T-helper 1 cell treated with Interleukin-12 subunit alpha and Interleukin-12 subunit beta and Interleukin-4 antibody, amounts not matched to agents 30 μg/mL and 1 μg/mL, for 36 hours (primary cell): Measurements from ENCODE around the gene GPR155.
"Not testable (repeated sequence)": the region's sequence is repeated elsewhere in the genome, so short reads cannot be mapped to it uniquely, and the experiment has no call there.

Experiments used
- H3K27ac Mint-ChIP-seq: one replicate; pipeline ENCODE4 v1.8.0; 2021; ENCODE audit warnings: mild to moderate bottlenecking, mixed read lengths
- H3K27me3 Mint-ChIP-seq: one replicate; pipeline ENCODE4 v1.8.0; 2021; ENCODE audit warnings: low read depth, mixed read lengths
- H3K36me3 Mint-ChIP-seq: one replicate; pipeline ENCODE4 v1.8.0; 2021; ENCODE audit warnings: low read depth, mixed read lengths
- H3K4me1 Mint-ChIP-seq: one replicate; pipeline ENCODE4 v1.8.0; 2021; ENCODE audit warnings: low read depth, mixed read lengths
- H3K4me3 Mint-ChIP-seq: one replicate; pipeline ENCODE4 v1.8.0; 2021; ENCODE audit warnings: mild to moderate bottlenecking, moderate library complexity, mixed read lengths
- H3K9me3 Mint-ChIP-seq: one replicate; pipeline ENCODE4 v1.8.0; 2021; ENCODE audit warnings: mixed read lengths

Gene GPR155

GRCh38 chr2:174503161-174503809 is 16.5 kb upstream of the GPR155 start:
- H3K27ac Mint-ChIP-seq = no peak overlapping the region
- H3K4me1 Mint-ChIP-seq = peaks cover 1% of the 10 kb centered on the region
- H3K36me3 Mint-ChIP-seq = peaks cover 12% of the 10 kb centered on the region
- no peaks in the 10 kb centered on the region for H3K27me3 Mint-ChIP-seq
- H3K9me3 Mint-ChIP-seq = peaks cover 18% of the 10 kb centered on the region
- H3K4me3 Mint-ChIP-seq = no peak overlapping the region

GRCh38 chr2:174499371-174499770 is 12.5 kb upstream of the GPR155 start:
- H3K27me3 Mint-ChIP-seq = no peaks in the 10 kb centered on the region
- peaks cover 5% of the 10 kb centered on the region for H3K9me3 Mint-ChIP-seq
- H3K36me3 Mint-ChIP-seq = no peaks in the 10 kb centered on the region
- peaks cover 17% of the 10 kb centered on the region for H3K4me1 Mint-ChIP-seq
- H3K4me3 Mint-ChIP-seq = no peak overlapping the region
- no peak overlapping the region for H3K27ac Mint-ChIP-seq

- H3K27me3 Mint-ChIP-seq = no peaks in the 10 kb centered on the region
- H3K9me3 Mint-ChIP-seq = peaks cover 5% of the 10 kb centered on the region
- H3K4me1 Mint-ChIP-seq = peaks cover 41% of the 10 kb centered on the region
- no peak overlapping the region for H3K27ac Mint-ChIP-seq
- H3K4me3 Mint-ChIP-seq = no peak overlapping the region
- peaks cover 3% of the 10 kb centered on the region for H3K36me3 Mint-ChIP-seq
These were observed 8.7 kb upstream of the GPR155 start for GRCh38 chr2:174495365-174496012.

DNA sequence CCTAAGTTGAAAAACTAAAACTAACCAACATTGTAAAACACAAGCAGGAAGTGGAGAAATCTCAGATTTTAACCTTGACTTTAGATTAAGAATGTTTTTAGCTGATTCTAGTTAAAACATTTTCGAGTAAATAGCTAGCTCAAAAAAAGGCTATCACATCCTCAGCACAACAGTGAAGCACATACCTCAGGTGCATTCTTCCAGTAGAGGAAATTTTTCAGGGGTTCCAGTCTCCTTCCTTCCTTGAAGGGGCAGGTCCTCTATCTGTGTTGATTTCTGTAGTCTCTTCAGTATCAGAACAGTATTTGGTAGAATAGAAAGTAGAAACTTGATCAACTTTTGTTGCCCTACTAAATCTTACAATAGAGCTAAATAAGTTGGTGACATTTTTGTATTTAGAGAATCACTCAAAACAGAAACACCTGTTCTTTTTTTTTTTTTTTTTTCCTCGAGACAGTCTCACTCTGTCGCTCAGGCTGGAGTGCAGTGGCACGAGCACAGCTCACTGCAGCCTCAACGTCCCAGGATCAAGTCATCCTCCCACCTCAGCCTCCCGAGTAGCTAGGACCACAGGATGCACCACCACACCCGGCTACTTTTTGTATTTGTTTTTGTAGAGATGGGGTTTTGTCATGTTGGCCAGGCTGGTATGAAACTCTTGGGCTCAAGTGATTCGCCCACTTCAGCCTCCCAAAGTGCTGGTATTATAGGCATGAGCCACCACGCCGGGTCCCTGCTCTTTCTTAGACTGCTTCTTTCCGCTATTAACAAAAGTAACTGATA is 6.9 kb upstream of the GPR155 start:
- Mint-ChIP-seq H3K27me3 (no peaks in the 10 kb centered on the region), H3K9me3 (no peaks in the 10 kb centered on the region), H3K4me1 (peaks cover 53% of the 10 kb centered on the region), H3K27ac (peak overlapping the region; percentile 94), H3K36me3 (peaks cover 3% of the 10 kb centered on the region), H3K4me3 (peak overlapping the region; percentile 75)

DNA sequence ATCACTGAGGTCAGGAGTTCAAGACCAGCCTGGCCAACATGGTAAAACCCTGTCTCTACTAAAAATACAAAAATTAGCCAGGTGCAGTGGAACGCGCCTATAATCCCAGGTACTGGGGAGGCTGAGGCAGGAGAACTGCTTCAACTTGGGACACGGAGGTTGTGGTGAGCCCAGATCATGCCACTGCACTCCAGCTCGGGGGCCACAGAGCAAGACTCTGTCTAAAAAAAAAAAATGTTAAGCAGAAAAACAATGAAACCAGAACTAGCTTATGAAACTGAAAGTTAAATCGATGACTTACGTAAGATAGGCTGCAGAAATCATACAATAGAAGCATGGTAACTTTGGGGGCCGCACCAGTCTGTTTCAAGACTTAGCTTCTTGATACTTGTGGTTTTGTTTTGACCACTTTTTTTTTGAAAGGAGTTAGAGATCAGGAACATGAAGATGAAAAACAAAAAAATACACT is 6.2 kb upstream of the GPR155 start:
- H3K4me1 Mint-ChIP-seq = peaks cover 60% of the 10 kb centered on the region
- peak overlapping the region; percentile 94 for H3K27ac Mint-ChIP-seq
- peak overlapping the region; percentile 75 for H3K4me3 Mint-ChIP-seq
- H3K27me3 Mint-ChIP-seq = no peaks in the 10 kb centered on the region
- H3K9me3 Mint-ChIP-seq = no peaks in the 10 kb centered on the region
- H3K36me3 Mint-ChIP-seq = peaks cover 3% of the 10 kb centered on the region

DNA sequence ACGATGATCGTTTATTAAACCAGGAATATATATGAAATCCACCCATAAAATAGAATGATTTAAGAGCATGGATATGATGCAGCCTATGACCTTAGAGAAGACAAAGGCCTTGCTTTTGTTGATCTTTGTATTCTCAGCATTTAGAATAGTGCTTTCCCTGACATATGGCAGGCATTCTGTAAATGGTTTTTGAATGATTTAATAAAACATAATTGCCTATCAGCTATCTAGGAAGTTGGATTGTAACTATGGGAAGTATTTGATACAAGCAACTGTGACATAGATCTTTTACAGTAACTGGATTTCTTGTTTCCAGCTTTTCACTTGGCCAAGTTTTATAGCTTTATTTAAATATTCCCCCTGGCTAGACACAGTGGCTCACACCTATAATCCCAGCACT is 5.1 kb upstream of the GPR155 start:
- Mint-ChIP-seq H3K9me3 (no peaks in the 10 kb centered on the region), H3K4me3 (peak overlapping the region; percentile 10), H3K36me3 (peaks cover 3% of the 10 kb centered on the region), H3K27me3 (no peaks in the 10 kb centered on the region), H3K27ac (peak overlapping the region; percentile 94), H3K4me1 (peaks cover 64% of the 10 kb centered on the region)

DNA sequence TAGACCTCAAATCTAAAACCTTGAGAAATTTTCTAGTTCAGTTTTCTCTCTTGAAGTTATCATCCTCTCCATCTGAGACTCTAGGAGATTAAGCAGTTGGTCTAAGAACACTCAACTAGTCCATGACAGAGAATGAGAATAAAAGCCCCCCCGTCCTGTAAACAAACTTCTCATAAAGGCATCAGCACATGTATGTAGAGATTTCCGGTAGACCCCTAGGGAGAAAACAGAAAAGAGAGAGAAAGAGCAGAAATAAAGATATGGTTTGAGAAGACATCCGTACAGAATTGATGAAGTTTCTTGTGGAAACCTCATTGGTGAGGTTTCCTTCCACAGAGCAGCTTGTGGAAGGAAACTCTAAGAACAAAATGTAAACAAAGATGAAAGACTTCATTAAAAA is 3.2 kb upstream of the GPR155 start:
- Mint-ChIP-seq H3K4me1 (peaks cover 61% of the 10 kb centered on the region), H3K36me3 (peaks cover 3% of the 10 kb centered on the region), H3K27me3 (no peaks in the 10 kb centered on the region), H3K27ac (peak overlapping the region; percentile 94), H3K4me3 (peak overlapping the region; percentile 85), H3K9me3 (no peaks in the 10 kb centered on the region)

DNA sequence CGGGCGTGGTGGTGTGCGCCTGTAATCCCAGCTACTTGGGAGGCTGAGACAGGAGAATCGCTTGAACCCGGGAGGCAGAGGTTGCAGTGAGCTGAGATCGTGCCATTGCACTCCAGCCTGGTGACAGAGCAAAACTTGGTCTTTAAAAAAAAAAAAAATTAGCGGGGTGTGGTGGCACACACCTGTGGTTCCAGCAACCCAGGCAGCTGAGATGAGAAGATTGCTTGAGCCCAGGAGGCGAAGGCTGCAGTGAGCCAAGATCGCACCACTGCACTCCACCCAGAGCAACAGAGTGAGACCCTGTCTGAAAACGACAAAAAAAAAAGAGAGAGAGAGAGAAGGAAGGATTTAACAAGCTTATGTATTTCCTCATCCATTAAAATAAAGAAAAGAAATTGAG is 2.7 kb upstream of the GPR155 start:
- not testable (repeated sequence) for H3K36me3 Mint-ChIP-seq, H3K27me3 Mint-ChIP-seq, H3K9me3 Mint-ChIP-seq
- Mint-ChIP-seq H3K27ac (peak overlapping the region; percentile 94), H3K4me3 (peak overlapping the region; percentile 85), H3K4me1 (peaks cover 63% of the 10 kb centered on the region)

DNA sequence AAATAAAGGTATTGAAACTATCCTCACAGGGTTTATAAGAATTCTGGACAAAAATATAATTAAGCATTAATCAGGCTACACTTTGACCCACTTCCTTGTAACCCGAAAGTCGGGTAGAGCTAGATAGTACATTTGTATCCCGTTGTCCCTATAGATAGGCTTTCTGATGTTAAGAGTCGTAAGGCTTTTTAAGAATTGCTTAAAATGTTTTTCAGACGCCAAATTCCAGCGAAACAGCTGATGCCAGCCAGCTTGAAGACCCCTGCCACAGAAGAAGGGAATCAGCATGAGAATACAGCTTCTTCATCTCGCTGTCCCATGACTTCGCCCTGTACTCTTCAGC is 962 bp upstream of the GPR155 start:
- Mint-ChIP-seq H3K4me1 (peaks cover 57% of the 10 kb centered on the region), H3K27ac (no peak overlapping the region), H3K27me3 (no peaks in the 10 kb centered on the region), H3K4me3 (peak overlapping the region; percentile 26), H3K36me3 (peaks cover 5% of the 10 kb centered on the region), H3K9me3 (no peaks in the 10 kb centered on the region)

- H3K36me3 Mint-ChIP-seq = peaks cover 8% of the 10 kb centered on the region
These were observed 435 bp upstream of the GPR155 start for GRCh38 chr2:174487108-174487819.

GRCh38 chr2:174485788-174486562 is 854 bp downstream of the GPR155 start:
- peaks cover 50% of the 10 kb centered on the region for H3K4me1 Mint-ChIP-seq
- peak overlapping the region; percentile 87 for H3K27ac Mint-ChIP-seq
- no peaks in the 10 kb centered on the region for H3K9me3 Mint-ChIP-seq

More at GRCh38 chr2:174487108-174487819, 435 bp upstream of the GPR155 start:
- peak overlapping the region; percentile 78 for H3K27ac Mint-ChIP-seq
- H3K4me3 Mint-ChIP-seq = peak overlapping the region; percentile 94
- H3K9me3 Mint-ChIP-seq = no peaks in the 10 kb centered on the region
- H3K27me3 Mint-ChIP-seq = no peaks in the 10 kb centered on the region
- peaks cover 56% of the 10 kb centered on the region for H3K4me1 Mint-ChIP-seq

DNA sequence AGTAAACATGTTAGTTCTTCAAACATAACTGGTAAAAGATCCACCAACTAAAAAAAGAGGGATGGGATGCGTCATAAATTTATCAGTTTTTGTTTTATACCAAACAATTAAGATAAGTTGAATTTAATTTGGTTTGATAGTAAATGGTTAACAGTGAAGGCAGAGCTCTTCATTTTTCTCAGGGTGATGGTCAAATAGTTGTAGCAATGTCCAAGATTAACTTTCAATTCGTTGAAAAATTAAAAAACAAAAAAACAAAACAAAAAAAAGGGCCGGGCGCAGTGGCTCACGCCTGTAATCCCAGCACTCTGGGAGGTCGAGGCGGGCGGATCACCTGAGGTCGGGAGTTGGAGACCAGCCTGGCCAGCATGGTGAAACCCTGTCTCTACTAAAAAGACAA is 1.8 kb downstream of the GPR155 start:
- Mint-ChIP-seq H3K36me3 (peaks cover 16% of the 10 kb centered on the region), H3K4me1 (peaks cover 46% of the 10 kb centered on the region), H3K27ac (peak overlapping the region; percentile 15), H3K4me3 (peak overlapping the region; percentile 94)
- H3K9me3 Mint-ChIP-seq, H3K27me3 Mint-ChIP-seq: not testable (repeated sequence)

More at GRCh38 chr2:174485788-174486562, 854 bp downstream of the GPR155 start:
- H3K27me3 Mint-ChIP-seq = no peaks in the 10 kb centered on the region
- peaks cover 14% of the 10 kb centered on the region for H3K36me3 Mint-ChIP-seq
- peak overlapping the region; percentile 94 for H3K4me3 Mint-ChIP-seq

DNA sequence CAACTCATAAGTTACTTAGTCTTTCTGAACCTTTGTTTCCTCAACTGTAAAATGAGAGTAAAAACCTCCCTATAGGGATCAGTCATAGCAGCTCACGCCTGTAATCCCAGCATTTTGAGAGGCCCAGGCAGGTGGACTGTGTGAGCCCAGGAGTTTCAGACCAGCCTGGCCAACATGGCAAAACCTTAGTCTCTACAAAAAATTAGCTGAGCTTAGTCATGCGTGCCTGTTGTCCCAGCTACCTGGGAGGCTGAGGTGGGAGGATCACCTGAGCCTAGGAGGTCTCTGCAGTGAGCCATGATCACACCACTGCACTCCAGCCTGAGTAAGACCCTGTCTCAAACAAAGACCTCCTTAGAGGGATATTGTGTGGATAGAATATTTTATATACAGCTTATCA is 2.3 kb downstream of the GPR155 start:
- no peak overlapping the region for H3K27ac Mint-ChIP-seq
- peaks cover 19% of the 10 kb centered on the region for H3K36me3 Mint-ChIP-seq
- H3K27me3 Mint-ChIP-seq = no peaks in the 10 kb centered on the region

GRCh38 chr2:174482854-174483253 is 4.0 kb downstream of the GPR155 start:
- no peaks in the 10 kb centered on the region for H3K27me3 Mint-ChIP-seq
- peaks cover 32% of the 10 kb centered on the region for H3K4me1 Mint-ChIP-seq
- H3K9me3 Mint-ChIP-seq = no peaks in the 10 kb centered on the region
- H3K36me3 Mint-ChIP-seq = peaks cover 24% of the 10 kb centered on the region
- no peak overlapping the region for H3K27ac Mint-ChIP-seq
- H3K4me3 Mint-ChIP-seq = no peak overlapping the region

More for the DNA sequence above, 2.3 kb downstream of the GPR155 start:
- H3K9me3 Mint-ChIP-seq = no peaks in the 10 kb centered on the region
- H3K4me1 Mint-ChIP-seq = peaks cover 41% of the 10 kb centered on the region
- H3K4me3 Mint-ChIP-seq = peak overlapping the region; percentile 94
